PFSK-1 (cell line): ENCODE results near the gene AHSP.

Experiments
- FOXP2 ChIP-seq: optimal IDR thresholded peaks from 2 replicates; pipeline ENCODE3; 2011; ENCODE audit warnings: borderline replicate concordance, control low read depth, inconsistent platforms; ENCODE audit not compliant: insufficient read depth; ENCODE audit errors: extremely low read length, extremely low read depth
- POLR2AphosphoS5 ChIP-seq: IDR thresholded peaks from 2 replicates; pipeline ENCODE4 v1.6.1; 2012; ENCODE audit warnings: low read depth, mild to moderate bottlenecking, control low read depth, low read length, moderate library complexity
- REST ChIP-seq, 2 experiments: IDR thresholded peaks; 2 replicates each; pipeline versions ENCODE4 v1.6.1 to v1.8.0; 2011 to 2012; ENCODE audit warnings: low read depth in 2 of 2, low read length in 2 of 2, control low read depth in 1 of 2, inconsistent platforms in 1 of 2, mild to moderate bottlenecking in 1 of 2, moderate library complexity in 1 of 2; ENCODE audit not compliant: insufficient read depth in 1 of 2
- SIN3A ChIP-seq: IDR thresholded peaks from 2 replicates; pipeline ENCODE4 v1.6.1; 2012; ENCODE audit warnings: mild to moderate bottlenecking, low read length, moderate library complexity, borderline replicate concordance; ENCODE audit not compliant: insufficient read depth
- TAF1 ChIP-seq: IDR thresholded peaks from 2 replicates; pipeline ENCODE4 v1.6.1; 2012; ENCODE audit warnings: low read length, control low read depth, borderline replicate concordance; ENCODE audit not compliant: insufficient read depth

AHSP gene

GRCh38 chr16:31498493-31498892 lies 29.2 kb upstream of the AHSP start:
- TF ChIP-seq POLR2AphosphoS5, result no peak
- no peak for TF ChIP-seq REST (IDR thresholded peaks at IDR 0.05; ENCODE audit: insufficient read depth in 1 of 2, low read depth in 2 of 2, low read length in 2 of 2)
- no peak for TF ChIP-seq SIN3A
- no peak for TF ChIP-seq FOXP2
- TF ChIP-seq TAF1, result no peak

- TF ChIP-seq SIN3A (no peak), TAF1 (no peak), FOXP2 (no peak), POLR2AphosphoS5 (no peak), REST (IDR thresholded peaks at IDR 0.05; ENCODE audit: insufficient read depth in 1 of 2, low read depth in 2 of 2, low read length in 2 of 2) (no peak)
These were observed 27.8 kb upstream of the AHSP start for GRCh38 chr16:31499928-31500327.

GRCh38 chr16:31501226-31501965 lies 26.3 kb upstream of the AHSP start:
- no peak for TF ChIP-seq REST (IDR thresholded peaks at IDR 0.05; ENCODE audit: insufficient read depth in 1 of 2, low read depth in 2 of 2, low read length in 2 of 2)
- TF ChIP-seq POLR2AphosphoS5, result no peak
- no peak for TF ChIP-seq FOXP2
- TF ChIP-seq SIN3A, result no peak
- TF ChIP-seq TAF1, result no peak

- TF ChIP-seq TAF1 (no peak), SIN3A (no peak), POLR2AphosphoS5 (no peak), REST (IDR thresholded peaks at IDR 0.05; ENCODE audit: insufficient read depth in 1 of 2, low read depth in 2 of 2, low read length in 2 of 2) (no peak), FOXP2 (no peak)
These were observed 25.7 kb upstream of the AHSP start for GRCh38 chr16:31501966-31502348.
